GM12891 (cell line): ENCODE measurements around the gene DIP2A.

Experiments used
- POLR2A ChIP-seq: IDR thresholded peaks from 2 replicates; pipeline ENCODE4 v1.6.1; 2011; ENCODE audit warnings: low read depth, low read length, control low read depth
- POLR2AphosphoS5 ChIP-seq: IDR thresholded peaks from 2 replicates; pipeline ENCODE4 v1.6.1; 2011; ENCODE audit warnings: low read depth, low read length, control low read depth
- TAF1 ChIP-seq: IDR thresholded peaks from 2 replicates; pipeline ENCODE4 v1.6.1; 2011; ENCODE audit warnings: low read depth, low read length, control low read depth

- TF ChIP-seq POLR2AphosphoS5, result no peak
- TF ChIP-seq POLR2A, result no peak
- TF ChIP-seq TAF1, result no peak
These were observed 13.6 kb downstream of the DIP2A start for GRCh38 chr21:46472246-46472645.
